Activated CD8-positive, alpha-beta T cell treated with anti-CD3 and anti-CD28 coated beads for 36 hours (primary cell): ENCODE results near the gene FRMD4A. TPM values are rescaled to one million over a fixed set of nuclear protein-coding genes. Genes with fewer than 3 reads are reported as not detected.

Experiments
- ATAC-seq: fragments of 200-7000 bp; cut with Tn5 transposase; one replicate; pipeline ENCODE4 v1.10.0; 2021; ENCODE audit warnings: mild to moderate bottlenecking, moderate library complexity
- CTCF ChIA-PET: fragments of 350-600 bp; sonication (Branson Sonifier 250); formaldehyde crosslinking; loops from one replicate; lab custom pipeline; 2021; ENCODE audit warnings: antibody characterized with exemption; lab: Charles Lee
- POLR2A ChIA-PET: fragments of 350-600 bp; sonication (Branson Sonifier 250); formaldehyde crosslinking; loops from one replicate; lab custom pipeline; 2021; ENCODE audit warnings: antibody characterized with exemption; lab: Charles Lee
- DNase-seq: peaks from one replicate; pipeline ENCODE4 v3.0.0-alpha.2; 2020
- H3K27ac Mint-ChIP-seq: one replicate; pipeline ENCODE4 v1.8.0; 2021; ENCODE audit warnings: mild to moderate bottlenecking, mixed read lengths
- H3K27me3 Mint-ChIP-seq: one replicate; pipeline ENCODE4 v1.8.0; 2021; ENCODE audit warnings: mixed read lengths
- H3K36me3 Mint-ChIP-seq: one replicate; pipeline ENCODE4 v1.8.0; 2021; ENCODE audit warnings: low read depth, mixed read lengths
- H3K4me1 Mint-ChIP-seq: one replicate; pipeline ENCODE4 v1.8.0; 2021; ENCODE audit warnings: low read depth, mixed read lengths
- H3K4me3 Mint-ChIP-seq: one replicate; pipeline ENCODE4 v1.8.0; 2021; ENCODE audit warnings: mild to moderate bottlenecking, moderate library complexity, mixed read lengths
- H3K9me3 Mint-ChIP-seq: one replicate; pipeline ENCODE4 v1.8.0; 2021; ENCODE audit warnings: mixed read lengths
- CTCF ChIP-seq: fragments of 200-600 bp; IDR thresholded peaks from one replicate; pipeline ENCODE4 v1.8.0; 2022; ENCODE audit warnings: antibody characterized with exemption, mild to moderate bottlenecking
- intact Hi-C: fragments of 100-400 bp; cut with micrococcal nuclease; formaldehyde crosslinking; loops from one replicate; pipeline ENCODE4 v1.10.0; 2022
- total RNA-seq, 2 experiments: library from RNA; stranded (reverse); gene quantifications; one replicate each; pipeline ENCODE4 v1.2.3, GENCODE V29; 2021

The FRMD4A gene
- total RNA-seq, 2 experiments from 2014 or later: 2.1 to 2.8 TPM

GRCh38 chr10:13887761-13888160 is 443.0 kb downstream of the FRMD4A start:
- H3K4me3 Mint-ChIP-seq: no peak overlapping the region
- no peak overlapping the region for H3K27ac Mint-ChIP-seq
- ATAC-seq (no peak), DNase-seq (no peak)
- intact Hi-C loops: no loop called here
- peaks cover 19% of the 10 kb centered on the region for H3K4me1 Mint-ChIP-seq
- ChIA-PET CTCF (interaction anchor here (0.7 to 0.9 kb wide), 3 partner anchors 18 to 135 kb away, joined by 3 read pairs; no protein-coding TSS in a partner anchor), POLR2A (interaction anchor here (0.9 to 1.0 kb wide), 3 partner anchors 9 to 297 kb away, joined by 3 read pairs; no protein-coding TSS in a partner anchor)
- TF ChIP-seq CTCF: no peak
- no peaks in the 10 kb centered on the region for H3K36me3 Mint-ChIP-seq
- H3K27me3 Mint-ChIP-seq: peaks cover 40% of the 10 kb centered on the region
- no peaks in the 10 kb centered on the region for H3K9me3 Mint-ChIP-seq

DNA sequence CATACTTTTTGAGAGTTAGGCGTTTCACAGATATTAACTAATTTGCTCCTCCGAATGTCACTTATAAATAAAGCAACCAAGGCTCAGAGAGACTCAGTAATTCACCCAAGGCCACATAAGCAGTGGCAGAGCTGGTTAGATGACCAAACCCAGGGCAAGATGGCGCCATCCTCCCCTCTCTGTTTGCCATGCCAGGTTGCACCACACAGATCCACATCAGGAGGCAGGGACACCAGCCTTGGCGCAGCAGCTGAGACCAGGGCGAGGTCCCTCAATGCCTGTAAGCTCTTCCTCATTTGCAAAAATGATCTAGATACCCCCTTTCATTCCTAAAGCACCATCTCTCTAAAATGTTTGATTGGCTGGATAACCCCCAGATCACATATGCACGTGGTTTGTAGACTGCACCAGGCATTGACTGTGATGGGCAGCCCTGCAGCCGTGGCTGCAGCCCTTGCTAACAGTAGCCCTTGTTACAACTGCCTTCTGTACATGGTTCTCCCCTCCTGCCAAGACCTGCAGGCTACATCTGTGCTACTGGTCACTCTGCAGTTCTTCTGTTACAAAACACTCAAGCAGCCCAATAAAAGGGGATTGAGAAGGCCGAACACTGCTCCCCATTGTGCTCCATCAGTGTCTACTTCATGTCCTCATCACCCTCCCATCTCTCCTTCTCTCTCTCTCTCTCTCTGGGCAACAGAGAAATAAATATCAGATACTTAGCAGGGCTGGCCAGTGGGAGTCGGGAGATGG is 445.3 kb downstream of the FRMD4A start:
- H3K27me3 Mint-ChIP-seq: peaks cover 21% of the 10 kb centered on the region
- no peak for DNase-seq
- ChIA-PET CTCF (no interaction called here), POLR2A (no interaction called here)
- no peak overlapping the region for H3K27ac Mint-ChIP-seq
- no peaks in the 10 kb centered on the region for H3K36me3 Mint-ChIP-seq
- intact Hi-C loops: no loop called here
- H3K9me3 Mint-ChIP-seq: no peaks in the 10 kb centered on the region
- H3K4me1 Mint-ChIP-seq: peaks cover 8% of the 10 kb centered on the region
- H3K4me3 Mint-ChIP-seq: no peak overlapping the region
- no peak for ATAC-seq
- TF ChIP-seq CTCF: no peak

GRCh38 chr10:13883636-13884444 is 446.9 kb downstream of the FRMD4A start:
- CTCF ChIA-PET: no interaction called here

DNA sequence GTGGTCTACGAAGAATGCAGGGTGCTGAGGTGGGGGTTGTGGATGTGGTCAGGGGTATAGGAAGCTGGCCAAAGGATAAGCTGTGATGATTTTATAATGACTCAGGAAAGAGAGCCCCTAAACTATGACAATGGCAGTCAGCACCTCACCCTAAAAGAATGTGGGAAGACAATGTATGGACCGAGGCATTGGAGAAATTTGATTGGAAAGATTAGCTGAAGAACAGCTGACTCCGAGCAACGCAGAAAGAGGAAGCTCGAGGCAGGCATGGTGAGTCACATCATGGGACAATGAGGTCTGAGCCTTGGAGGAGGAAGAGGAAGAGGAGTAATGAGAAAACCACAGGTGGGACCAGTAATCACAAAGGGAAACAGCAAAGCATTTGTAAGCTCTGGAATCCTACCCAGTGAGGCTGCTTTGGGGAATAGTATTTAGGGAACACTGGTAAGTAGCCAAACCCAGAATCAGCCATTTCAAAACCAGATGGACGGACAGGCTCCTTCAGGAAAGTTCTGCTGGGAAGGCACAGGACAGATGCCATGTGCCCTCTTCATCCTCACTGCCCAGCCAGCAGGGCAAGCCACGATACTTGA is 448.5 kb downstream of the FRMD4A start:
- peaks cover 5% of the 10 kb centered on the region for H3K4me1 Mint-ChIP-seq
- CTCF ChIA-PET: no interaction called here

More at GRCh38 chr10:13883636-13884444, 446.9 kb downstream of the FRMD4A start:
- no peak overlapping the region for H3K4me3 Mint-ChIP-seq
- H3K27me3 Mint-ChIP-seq: peaks cover 8% of the 10 kb centered on the region
- DNase-seq (no peak), ATAC-seq (no peak)
- H3K4me1 Mint-ChIP-seq: peaks cover 7% of the 10 kb centered on the region
- H3K9me3 Mint-ChIP-seq: no peaks in the 10 kb centered on the region
- no peak for TF ChIP-seq CTCF
- no peak overlapping the region for H3K27ac Mint-ChIP-seq
- POLR2A ChIA-PET: interaction anchor here (0.8 kb wide), 1 partner anchor 301 kb away, joined by 4 read pairs; no protein-coding TSS in a partner anchor
- H3K36me3 Mint-ChIP-seq: no peaks in the 10 kb centered on the region
- intact Hi-C loops: no loop called here

More for the DNA sequence above, 448.5 kb downstream of the FRMD4A start:
- Mint-ChIP-seq H3K36me3 (no peaks in the 10 kb centered on the region), H3K4me3 (no peak overlapping the region), H3K27me3 (peaks cover 2% of the 10 kb centered on the region), H3K27ac (no peak overlapping the region), H3K9me3 (no peaks in the 10 kb centered on the region)
- DNase-seq: no peak
- POLR2A ChIA-PET: no interaction called here
- no peak for TF ChIP-seq CTCF
- intact Hi-C loops: no loop called here
- ATAC-seq: no peak
